ENCODE measurements around the gene MTFR1L.

DNA sequence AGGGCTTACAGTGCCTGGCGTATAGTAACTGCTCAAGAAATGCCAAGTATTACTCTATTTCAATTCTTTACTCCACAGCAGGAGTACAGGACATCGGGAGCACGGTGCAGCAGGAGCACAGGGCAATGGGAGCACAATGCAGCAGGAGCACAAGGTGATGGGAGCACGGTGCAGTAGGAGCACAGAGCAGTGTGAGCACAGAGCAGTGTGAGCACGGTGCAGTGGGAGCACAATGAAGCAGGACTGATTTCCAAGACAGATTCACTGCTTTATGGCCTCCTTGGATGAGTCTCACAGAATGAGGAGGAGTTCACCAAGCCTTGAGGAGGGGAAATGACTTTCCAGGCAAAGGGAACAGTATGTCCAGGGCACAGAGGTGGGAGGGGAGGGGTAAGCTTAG is 60.8 kb downstream of the MTFR1L start:
- TF ChIP-seq CTCF (conservative IDR thresholded peaks at IDR 0.05) (no peak), EZH2 (IDR thresholded peaks at IDR 0.05; ENCODE audit: low read depth) (no peak)
